Measurements from ENCODE around the gene EIPR1. TPM values are rescaled to one million over a fixed set of nuclear protein-coding genes. Genes with fewer than 3 reads are reported as not detected.

EIPR1 gene
- total and polyA plus RNA-seq, 2 donors (not counting 3 experiments of a cell fraction or from before 2014, with no cell fraction given) = 30.8 to 57.3 TPM

DNA sequence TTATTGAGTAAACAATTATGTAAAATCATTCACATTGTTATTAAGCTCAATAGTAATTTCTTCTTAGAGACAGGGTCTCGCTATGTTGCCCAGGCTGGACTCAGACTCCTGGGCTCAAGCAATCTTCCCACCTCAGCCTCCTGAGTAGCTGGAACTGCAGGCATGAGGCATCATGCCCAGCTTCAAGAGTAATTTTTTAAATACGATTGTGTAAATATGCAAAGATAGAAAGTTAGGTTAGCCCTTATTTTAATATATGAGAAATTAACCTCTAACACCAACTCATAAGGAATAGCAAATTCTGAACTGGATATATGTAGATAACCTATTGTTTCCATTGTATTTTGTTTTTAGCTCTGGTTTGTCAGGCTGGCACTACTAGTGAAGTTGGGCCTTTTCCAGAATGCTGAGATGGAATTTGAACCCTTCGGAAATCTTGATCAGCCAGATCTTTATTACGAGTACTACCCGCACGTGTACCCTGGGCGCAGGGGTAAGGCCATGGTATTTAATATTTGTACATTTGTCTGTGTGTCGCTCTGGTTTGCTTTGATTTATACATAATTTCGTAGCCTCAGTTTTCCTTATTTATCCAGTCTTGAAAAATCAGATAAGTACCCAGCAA, 46.7 kb upstream of the EIPR1 start:
- H4K20me1 ChIP-seq (replicated peaks; ENCODE audit: control insufficient read depth, extremely low read depth, insufficient read depth, low read length) = no peaks in the 10 kb centered on the region
- no peaks in the 10 kb centered on the region for H3K9me1 ChIP-seq (replicated peaks; ENCODE audit: control insufficient read depth, extremely low read depth, insufficient read depth, low read length)
- no peak overlapping the region for H3K4me2 ChIP-seq (ENCODE audit: insufficient read depth, low read length)
- intact Hi-C loops (cut with micrococcal nuclease) = loop anchor here (1.0 to 2.0 kb wide), 4 partner anchors 37 to 227 kb away; no protein-coding TSS in a partner anchor
- TF ChIP-seq, protein P1, sequence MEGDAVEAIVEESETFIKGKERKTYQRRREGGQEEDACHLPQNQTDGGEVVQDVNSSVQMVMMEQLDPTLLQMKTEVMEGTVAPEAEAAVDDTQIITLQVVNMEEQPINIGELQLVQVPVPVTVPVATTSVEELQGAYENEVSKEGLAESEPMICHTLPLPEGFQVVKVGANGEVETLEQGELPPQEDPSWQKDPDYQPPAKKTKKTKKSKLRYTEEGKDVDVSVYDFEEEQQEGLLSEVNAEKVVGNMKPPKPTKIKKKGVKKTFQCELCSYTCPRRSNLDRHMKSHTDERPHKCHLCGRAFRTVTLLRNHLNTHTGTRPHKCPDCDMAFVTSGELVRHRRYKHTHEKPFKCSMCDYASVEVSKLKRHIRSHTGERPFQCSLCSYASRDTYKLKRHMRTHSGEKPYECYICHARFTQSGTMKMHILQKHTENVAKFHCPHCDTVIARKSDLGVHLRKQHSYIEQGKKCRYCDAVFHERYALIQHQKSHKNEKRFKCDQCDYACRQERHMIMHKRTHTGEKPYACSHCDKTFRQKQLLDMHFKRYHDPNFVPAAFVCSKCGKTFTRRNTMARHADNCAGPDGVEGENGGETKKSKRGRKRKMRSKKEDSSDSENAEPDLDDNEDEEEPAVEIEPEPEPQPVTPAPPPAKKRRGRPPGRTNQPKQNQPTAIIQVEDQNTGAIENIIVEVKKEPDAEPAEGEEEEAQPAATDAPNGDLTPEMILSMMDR (IDR thresholded peaks at IDR 0.05; ENCODE audit: extremely low read depth in 1 of 2, insufficient read depth in 1 of 2, low read depth in 1 of 2, low read length in 2 of 2) = no peak
- TF ChIP-seq MYC (IDR thresholded peaks at IDR 0.05; ENCODE audit: low read depth, low read length) = no peak
- TF ChIP-seq, protein P2, sequence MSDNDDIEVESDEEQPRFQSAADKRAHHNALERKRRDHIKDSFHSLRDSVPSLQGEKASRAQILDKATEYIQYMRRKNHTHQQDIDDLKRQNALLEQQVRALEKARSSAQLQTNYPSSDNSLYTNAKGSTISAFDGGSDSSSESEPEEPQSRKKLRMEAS (IDR thresholded peaks at IDR 0.05; ENCODE audit: insufficient read depth, insufficient read length) = no peak
- no peak for TF ChIP-seq POLR2A (IDR thresholded peaks at IDR 0.05; ENCODE audit: low read depth, low read length)
- TF ChIP-seq GATA2 (IDR thresholded peaks at IDR 0.05; ENCODE audit: insufficient read depth, insufficient read length, low read depth, low read length) = no peak
- TF ChIP-seq FOS (IDR thresholded peaks at IDR 0.05; ENCODE audit: borderline replicate concordance, insufficient read depth, low read length) = no peak
- no peak for TF ChIP-seq JUN (IDR thresholded peaks at IDR 0.05; ENCODE audit: borderline replicate concordance, insufficient read depth, insufficient read length, low read depth)
- no peak for TF ChIP-seq POLR2AphosphoS5 (IDR thresholded peaks at IDR 0.05; ENCODE audit: insufficient read depth, low read depth, low read length)
- H3K36me3 ChIP-seq (ENCODE audit: control insufficient read depth in 2 of 2, extremely low read depth in 1 of 2, insufficient read depth in 2 of 2, low read length in 2 of 2) = peaks cover 3 to 19% of the 10 kb centered on the region in 2 experiments
- H3K4me3 ChIP-seq (replicated peaks in 1 of 3; ENCODE audit: insufficient read depth in 1 of 3, low read depth in 1 of 3, low read length in 3 of 3) = no peak overlapping the region
- no peak for FAIRE-seq
- H3K27ac ChIP-seq (ENCODE audit: insufficient read depth, low read depth, low read length) = no peak overlapping the region
- no TSS peak for BruUV-seq (replicated peaks)
- no peak overlapping the region for H3K9ac ChIP-seq (replicated peaks; ENCODE audit: extremely low read depth, insufficient read depth, low read length)
- no peaks in the 10 kb centered on the region for H3K27me3 ChIP-seq (ENCODE audit: control insufficient read depth in 2 of 2, insufficient read depth in 2 of 2, low read length in 2 of 2)
- H3K9me3 ChIP-seq (replicated peaks; ENCODE audit: control insufficient read depth, insufficient read depth, low read length) = no peaks in the 10 kb centered on the region
- ChIA-PET CTCF (interaction anchor here (0.8 to 3.0 kb wide), 16 partner anchors 11 to 228 kb away, joined by 3 to 72 read pairs (median 8); partner anchors contain the start of gene RNASEH1), POLR2A (no interaction called here)
- no peak overlapping the region for H2AFZ ChIP-seq (ENCODE audit: low read depth, low read length)
- DNase-seq (ENCODE audit: low read depth, low spot score) = no peak
- no peaks in the 10 kb centered on the region for H3K4me1 ChIP-seq (ENCODE audit: control insufficient read depth, extremely low read depth, insufficient read depth, low read length)
- dilution Hi-C loops (cut with MboI; ENCODE audit: extremely low pct_ligation_motif_present, low sequenced_read_pairs) = no loop called here
- H3K79me2 ChIP-seq (ENCODE audit: control insufficient read depth, insufficient read depth, low read length) = no peaks in the 10 kb centered on the region
